ENCODE measurements around the gene HAL. TPM values are rescaled to one million over a fixed set of nuclear protein-coding genes. Genes with fewer than 3 reads are reported as not detected.

The HAL gene
- total and polyA plus RNA-seq, 2 of the 4 experiments (the other 2 are of a cell fraction) = under 0.01 to 0.02 TPM

DNA sequence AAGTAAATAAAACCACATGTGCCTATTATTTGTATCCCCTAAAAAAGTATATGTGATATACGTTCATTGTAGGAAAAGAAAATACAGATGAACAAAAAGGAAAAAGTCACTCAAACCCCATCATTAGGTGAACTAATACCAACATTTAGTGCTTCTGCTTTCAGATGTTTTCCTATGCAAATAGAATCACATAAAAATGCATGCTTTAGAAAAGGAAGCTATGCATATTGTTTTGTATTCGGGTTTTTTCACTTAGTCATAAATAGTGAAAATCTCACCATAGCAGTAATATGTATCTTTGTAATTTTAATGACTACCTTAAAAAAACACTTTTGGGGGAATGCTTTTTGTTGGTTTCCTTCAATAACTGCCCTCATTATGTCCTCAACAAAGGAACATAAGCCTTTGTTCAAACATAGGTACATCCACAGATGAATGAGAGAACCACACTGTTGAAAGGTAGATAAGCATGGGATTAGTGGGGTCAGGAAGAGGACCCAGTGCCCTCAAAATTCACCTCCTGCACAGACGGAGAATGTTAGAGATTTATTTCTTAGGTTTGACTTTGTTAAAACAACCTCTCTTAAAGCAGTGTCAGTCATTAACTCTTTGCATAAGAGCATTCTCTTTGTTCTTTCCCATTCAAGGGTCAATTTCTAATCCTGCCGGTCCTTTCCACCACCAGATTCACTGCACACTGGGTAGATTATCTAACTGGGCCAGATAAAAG is 46.5 kb downstream of the HAL start:
- WGBS, 2 experiments (ENCODE audit: extremely low coverage in 2 of 2, insufficient read length in 1 of 2) = no CpG with 5 or more reads among the region's 4 CpGs
- TF ChIP-seq RAD21 (IDR thresholded peaks at IDR 0.05; ENCODE audit: low read length) (no peak), BHLHE40 (IDR thresholded peaks at IDR 0.05; ENCODE audit: low read depth, low read length) (no peak), SMC3 (IDR thresholded peaks at IDR 0.05; ENCODE audit: low read depth, low read length) (no peak), MAZ (IDR thresholded peaks at IDR 0.05; ENCODE audit: borderline replicate concordance, low read depth, low read length) (no peak)
- TF ChIP-seq, protein P1, sequence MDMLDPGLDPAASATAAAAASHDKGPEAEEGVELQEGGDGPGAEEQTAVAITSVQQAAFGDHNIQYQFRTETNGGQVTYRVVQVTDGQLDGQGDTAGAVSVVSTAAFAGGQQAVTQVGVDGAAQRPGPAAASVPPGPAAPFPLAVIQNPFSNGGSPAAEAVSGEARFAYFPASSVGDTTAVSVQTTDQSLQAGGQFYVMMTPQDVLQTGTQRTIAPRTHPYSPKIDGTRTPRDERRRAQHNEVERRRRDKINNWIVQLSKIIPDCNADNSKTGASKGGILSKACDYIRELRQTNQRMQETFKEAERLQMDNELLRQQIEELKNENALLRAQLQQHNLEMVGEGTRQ (IDR thresholded peaks at IDR 0.05; ENCODE audit: low read depth, low read length) = no peak

More for the DNA sequence above, 46.5 kb downstream of the HAL start:
- ChIA-PET CTCF (no interaction called here), POLR2A (ENCODE audit: unreplicated experiment) (interaction anchor here (0.6 kb wide), 1 partner anchor 151 kb away, joined by 6 read pairs; no protein-coding TSS in a partner anchor)
- H3K18ac ChIP-seq (ENCODE audit: low read depth, low read length) = no peak overlapping the region
- no peaks in the 10 kb centered on the region for H4K20me1 ChIP-seq (ENCODE audit: insufficient read depth, low read length)
- no peaks in the 10 kb centered on the region for H3K9me3 ChIP-seq (ENCODE audit: control insufficient read depth, insufficient read depth, low read length)
- no peak overlapping the region for H3K56ac ChIP-seq (ENCODE audit: extremely low read depth, insufficient read depth, low read length)
- H2AK5ac ChIP-seq (ENCODE audit: low read depth, low read length) = no peak overlapping the region
- H2AFZ ChIP-seq (replicated peaks; ENCODE audit: low read length, poor library complexity) = no peak overlapping the region
- no peak overlapping the region for H4K8ac ChIP-seq (ENCODE audit: low read depth in 2 of 2, low read length in 2 of 2)
- no TSS peak for BruUV-seq (replicated peaks)
- in situ Hi-C loops (cut with MboI; ENCODE audit: low sequenced_read_pairs) = no loop called here
- DNase-seq (no peak), ATAC-seq (ENCODE audit: low read depth) (no peak)
- no peak overlapping the region for H4K5ac ChIP-seq (ENCODE audit: low read depth, low read length)
- peaks cover 6% of the 10 kb centered on the region for H3K27me3 ChIP-seq (ENCODE audit: control insufficient read depth, insufficient read depth, low read length)
- no peak overlapping the region for H3K27ac ChIP-seq (ENCODE audit: insufficient read depth, low read length)
- dilution Hi-C loops (cut with HindIII; ENCODE audit: low sequenced_read_pairs, unreplicated experiment) = no loop called here
- H3K4me2 ChIP-seq (ENCODE audit: low read depth, low read length) = no peak overlapping the region
- H2BK120ac ChIP-seq (ENCODE audit: low read depth, low read length) = no peak overlapping the region
- H2BK20ac ChIP-seq (ENCODE audit: low read depth, low read length) = no peak overlapping the region
- no peaks in the 10 kb centered on the region for H3K4me1 ChIP-seq (ENCODE audit: control insufficient read depth, insufficient read depth, low read length)
- no peak overlapping the region for H3K9ac ChIP-seq (ENCODE audit: low read depth, low read length)
- no peaks in the 10 kb centered on the region for H3K9me1 ChIP-seq (ENCODE audit: insufficient read depth, low read length)
- H3K4ac ChIP-seq (ENCODE audit: low read depth, low read length) = no peak overlapping the region
- no peak overlapping the region for H3K4me3 ChIP-seq (ENCODE audit: insufficient read depth, low read depth, low read length)
- no peak overlapping the region for H3K23ac ChIP-seq (ENCODE audit: low read depth, low read length)
- H2AK9ac ChIP-seq (replicated peaks; ENCODE audit: low read depth, low read length, poor library complexity) = no peak overlapping the region
- no peaks in the 10 kb centered on the region for H3K79me1 ChIP-seq (ENCODE audit: low read depth in 1 of 2, low read length in 2 of 2)
- no peak overlapping the region for H2BK5ac ChIP-seq (ENCODE audit: low read depth, low read length, poor library complexity, severe bottlenecking)
- H3K36me3 ChIP-seq (ENCODE audit: control insufficient read depth, insufficient read depth, low read length) = no peaks in the 10 kb centered on the region
- H2BK15ac ChIP-seq (ENCODE audit: low read depth, low read length) = no peak overlapping the region
- no peak overlapping the region for H3K14ac ChIP-seq (replicated peaks; ENCODE audit: low read depth, low read length)
- intact Hi-C loops (cut with micrococcal nuclease) = no loop called here
- H4K91ac ChIP-seq (ENCODE audit: insufficient read depth, low read depth, low read length) = no peak overlapping the region
